IMR-90 (cell line): ENCODE results near the gene TPP2. TPM values are rescaled to one million over a fixed set of nuclear protein-coding genes. Genes with fewer than 3 reads are reported as not detected.

ENCODE experiments used
- ATAC-seq: fragments of 200-7000 bp; cut with Tn5 transposase; 2 replicates; pipeline ENCODE4 v1.9.1; 2020; ENCODE audit warnings: low read depth, mild to moderate bottlenecking, moderate library complexity
- BruUV-seq: library from RNA; stranded (reverse); fragments of 400-500 nt; replicated peaks from 2 replicates; lab custom pipeline; 2021; lab: Mats Ljungman, UMichigan
- CTCF ChIA-PET: fragments of 300-600 bp; formaldehyde crosslinking; extraction: SDS; loops from one replicate; lab custom pipeline; 2021; ENCODE audit warnings: antibody characterized with exemption; lab: Yijun Ruan, JAX
- POLR2A ChIA-PET: fragments of 300-600 bp; sonication (Branson Sonifier 250); formaldehyde crosslinking; loops from one replicate; lab custom pipeline; 2022; ENCODE audit warnings: antibody characterized with exemption; ENCODE audit not compliant: unreplicated experiment; lab: Charles Lee
- DNase-seq: peaks from one replicate; pipeline ENCODE4 v3.0.0; 2013
- H2AFZ ChIP-seq: replicated peaks from 2 replicates; pipeline ENCODE3; 2013; ENCODE audit warnings: low read length, mild to moderate bottlenecking; ENCODE audit not compliant: poor library complexity
- H2AK5ac ChIP-seq: 2 replicates; pipeline ENCODE4 v1.6.1; 2013; ENCODE audit warnings: low read depth, low read length, inconsistent platforms
- H2AK9ac ChIP-seq: replicated peaks from 2 replicates; pipeline ENCODE3; 2013; ENCODE audit warnings: mild to moderate bottlenecking, low read depth, low read length, moderate library complexity; ENCODE audit not compliant: poor library complexity
- H2BK120ac ChIP-seq: 2 replicates; pipeline ENCODE4 v1.6.1; 2013; ENCODE audit warnings: low read depth, low read length, inconsistent platforms
- H2BK15ac ChIP-seq: 3 replicates; pipeline ENCODE4 v1.6.1; 2013; ENCODE audit warnings: low read depth, low read length, inconsistent platforms
- H2BK20ac ChIP-seq: 2 replicates; pipeline ENCODE4 v1.6.1; 2013; ENCODE audit warnings: low read depth, mild to moderate bottlenecking, inconsistent platforms, low read length, moderate library complexity
- H2BK5ac ChIP-seq: 2 replicates; pipeline ENCODE4 v1.6.1; 2013; ENCODE audit warnings: mild to moderate bottlenecking, low read depth, low read length, inconsistent platforms; ENCODE audit not compliant: poor library complexity, severe bottlenecking
- H3K14ac ChIP-seq: replicated peaks from 2 replicates; pipeline ENCODE4 v1.6.1; 2013; ENCODE audit warnings: low read depth, low read length, inconsistent platforms
- H3K18ac ChIP-seq: 2 replicates; pipeline ENCODE4 v1.6.1; 2013; ENCODE audit warnings: low read depth, low read length, control low read depth
- H3K23ac ChIP-seq: 2 replicates; pipeline ENCODE4 v1.6.1; 2013; ENCODE audit warnings: low read depth, low read length, inconsistent platforms
- H3K27ac ChIP-seq: 2 replicates; pipeline ENCODE4 v1.5.1; 2013; ENCODE audit warnings: mild to moderate bottlenecking, control low read depth, low read length; ENCODE audit not compliant: insufficient read depth
- H3K27me3 ChIP-seq: 2 replicates; pipeline ENCODE4 v1.6.1; 2013; ENCODE audit warnings: low read length; ENCODE audit not compliant: control insufficient read depth, insufficient read depth
- H3K36me3 ChIP-seq: 2 replicates; pipeline ENCODE4 v1.6.1; 2013; ENCODE audit warnings: low read length, mixed read lengths; ENCODE audit not compliant: control insufficient read depth, insufficient read depth
- H3K4ac ChIP-seq: 2 replicates; pipeline ENCODE4 v1.6.1; 2013; ENCODE audit warnings: low read depth, low read length, inconsistent platforms
- H3K4me1 ChIP-seq: 2 replicates; pipeline ENCODE4 v1.6.1; 2013; ENCODE audit warnings: low read length, mixed read lengths; ENCODE audit not compliant: control insufficient read depth, insufficient read depth
- H3K4me2 ChIP-seq: 2 replicates; pipeline ENCODE4 v1.6.1; 2013; ENCODE audit warnings: low read depth, mild to moderate bottlenecking, control low read depth, low read length, moderate library complexity
- H3K4me3 ChIP-seq: 2 replicates; pipeline ENCODE4 v1.5.1; 2013; ENCODE audit warnings: low read depth, mild to moderate bottlenecking, control low read depth, low read length, moderate library complexity; ENCODE audit not compliant: insufficient read depth
- H3K56ac ChIP-seq: 2 replicates; pipeline ENCODE4 v1.6.1; 2013; ENCODE audit warnings: low read length, inconsistent platforms; ENCODE audit not compliant: insufficient read depth; ENCODE audit errors: extremely low read depth
- H3K79me1 ChIP-seq, 2 experiments: 2 replicates each; pipeline ENCODE4 v1.6.1; 2013; ENCODE audit warnings: low read length in 2 of 2, inconsistent platforms in 1 of 2, low read depth in 1 of 2
- H3K9ac ChIP-seq: 2 replicates; pipeline ENCODE4 v1.6.1; 2013; ENCODE audit warnings: low read depth, low read length, control low read depth
- H3K9me1 ChIP-seq: 2 replicates; pipeline ENCODE4 v1.6.1; 2013; ENCODE audit warnings: low read length, inconsistent platforms; ENCODE audit not compliant: insufficient read depth
- H3K9me3 ChIP-seq: 2 replicates; pipeline ENCODE4 v1.6.1; 2013; ENCODE audit warnings: low read length; ENCODE audit not compliant: control insufficient read depth, insufficient read depth
- H4K20me1 ChIP-seq: 2 replicates; pipeline ENCODE4 v1.6.1; 2013; ENCODE audit warnings: low read length, inconsistent platforms; ENCODE audit not compliant: insufficient read depth
- H4K5ac ChIP-seq: 2 replicates; pipeline ENCODE4 v1.6.1; 2013; ENCODE audit warnings: mild to moderate bottlenecking, low read depth, low read length, control low read depth
- H4K8ac ChIP-seq, 2 experiments: 2 replicates each; pipeline ENCODE4 v1.6.1; 2013; ENCODE audit warnings: low read depth in 2 of 2, low read length in 2 of 2, control low read depth in 1 of 2, inconsistent platforms in 1 of 2
- H4K91ac ChIP-seq: 2 replicates; pipeline ENCODE4 v1.6.1; 2013; ENCODE audit warnings: low read depth, low read length, inconsistent platforms; ENCODE audit not compliant: insufficient read depth
- CEBPB ChIP-seq: IDR thresholded peaks from 2 replicates; pipeline ENCODE4 v1.6.1; 2012; ENCODE audit warnings: low read depth, low read length, improper control_type of control experiment
- MAFK ChIP-seq: IDR thresholded peaks from 2 replicates; pipeline ENCODE4 v1.6.1; 2012; ENCODE audit warnings: low read depth, low read length, improper control_type of control experiment
- NFE2L2 ChIP-seq: fragments of 150-350 bp; IDR thresholded peaks from 2 replicates; pipeline ENCODE4 v1.6.1; 2016; ENCODE audit warnings: low read depth, mild to moderate bottlenecking, low read length
- RCOR1 ChIP-seq: IDR thresholded peaks from 2 replicates; pipeline ENCODE4 v1.6.1; 2012; ENCODE audit warnings: mild to moderate bottlenecking, low read length, improper control_type of control experiment; ENCODE audit not compliant: insufficient replicate concordance
- RFX5 ChIP-seq: IDR thresholded peaks from 2 replicates; pipeline ENCODE4 v1.8.0; 2012; ENCODE audit warnings: low read depth, mild to moderate bottlenecking, low read length, moderate library complexity
- WGBS, 2 experiments: methylation state at CpG; one replicate each; pipeline versions ENCODE4 v1.1.5 to v1.1.7; 2013; ENCODE audit warnings: missing lambda C conversion rate in 2 of 2; ENCODE audit not compliant: insufficient read length in 1 of 2; ENCODE audit errors: extremely low coverage in 2 of 2; 5-methylcytosine and 5-hydroxymethylcytosine counted together
- dilution Hi-C: fragments of 300-500 bp; cut with HindIII; formaldehyde crosslinking; loops from one replicate; pipeline ENCODE4 v1.14.3; 2018; ENCODE audit warnings: low sequenced_read_pairs; ENCODE audit not compliant: unreplicated experiment
- in situ Hi-C: fragments of 300-500 bp; cut with MboI; formaldehyde crosslinking; loops from 3 replicates; pipeline ENCODE4 v1.14.3; 2019; ENCODE audit warnings: low sequenced_read_pairs, inconsistent platforms, mixed read lengths
- intact Hi-C: fragments of 100-400 bp; cut with micrococcal nuclease; formaldehyde crosslinking; loops from 2 replicates; pipeline ENCODE4 v1.10.0; 2022
- polyA plus RNA-seq, 3 experiments: library from polyadenylated mRNA; depleted of rRNA; stranded (reverse); fragments of >200 nt; gene quantifications; 2 replicates each; pipeline ENCODE4 v1.2.3, GENCODE V29; 2012; ENCODE audit warnings: low replicate concordance in 1 of 3
- total RNA-seq: library from RNA; depleted of rRNA; stranded (reverse); fragments of >200 nt; gene quantifications from 2 replicates; pipeline ENCODE4 v1.2.3, GENCODE V29; 2012
- TF ChIP-seq, protein P1 (sequence below): fragments of 150-350 bp; IDR thresholded peaks from 2 replicates; pipeline ENCODE4 v1.6.1; 2016; ENCODE audit warnings: low read depth, mild to moderate bottlenecking, low read length, moderate library complexity, borderline replicate concordance

TPP2 gene
- total and polyA plus RNA-seq, 2 of the 4 experiments (the other 2 are of a cell fraction) = 27.6 to 52.9 TPM

- Histone ChIP-seq H3K4ac (no peak overlapping the region), H4K20me1 (no peaks in the 10 kb centered on the region; the same call in 1 of the 2 replicates), H3K9me1 (peaks cover 3% of the 10 kb centered on the region; the same call in 1 of the 2 replicates), H2BK20ac (no peak overlapping the region), H2AFZ (no peak overlapping the region), H4K91ac (no peak overlapping the region), H4K8ac (no peak overlapping the region), H3K4me2 (no peak overlapping the region), H3K4me3 (no peak overlapping the region), H3K4me1 (no peaks in the 10 kb centered on the region), H4K5ac (no peak overlapping the region), H3K14ac (no peak overlapping the region), H2BK120ac (no peak overlapping the region), H3K9ac (no peak overlapping the region), H3K27ac (no peak overlapping the region), H3K9me3 (no peaks in the 10 kb centered on the region), H2BK5ac (no peak overlapping the region), H3K23ac (no peak overlapping the region), H3K27me3 (no peaks in the 10 kb centered on the region), H3K79me1 (peaks cover 8 to 16% of the 10 kb centered on the region in 2 experiments), H3K56ac (no peak overlapping the region), H3K18ac (no peak overlapping the region), H2AK9ac (no peak overlapping the region), H2AK5ac (no peak overlapping the region), H2BK15ac (no peak overlapping the region), H3K36me3 (peaks cover 25% of the 10 kb centered on the region)
- DNase-seq (no peak), ATAC-seq (no peak)
- TF ChIP-seq RFX5 = no peak
- no peak for TF ChIP-seq CEBPB
- TF ChIP-seq MAFK = no peak
- no peak for TF ChIP-seq RCOR1
- TF ChIP-seq, protein P1, sequence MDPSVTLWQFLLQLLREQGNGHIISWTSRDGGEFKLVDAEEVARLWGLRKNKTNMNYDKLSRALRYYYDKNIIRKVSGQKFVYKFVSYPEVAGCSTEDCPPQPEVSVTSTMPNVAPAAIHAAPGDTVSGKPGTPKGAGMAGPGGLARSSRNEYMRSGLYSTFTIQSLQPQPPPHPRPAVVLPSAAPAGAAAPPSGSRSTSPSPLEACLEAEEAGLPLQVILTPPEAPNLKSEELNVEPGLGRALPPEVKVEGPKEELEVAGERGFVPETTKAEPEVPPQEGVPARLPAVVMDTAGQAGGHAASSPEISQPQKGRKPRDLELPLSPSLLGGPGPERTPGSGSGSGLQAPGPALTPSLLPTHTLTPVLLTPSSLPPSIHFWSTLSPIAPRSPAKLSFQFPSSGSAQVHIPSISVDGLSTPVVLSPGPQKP = no peak
- TF ChIP-seq NFE2L2 = no peak
- in situ Hi-C loops = no loop called here
- ChIA-PET POLR2A (no interaction called here), CTCF (no interaction called here)
- dilution Hi-C loops = no loop called here
- intact Hi-C loops = no loop called here
- BruUV-seq = no TSS peak
- 100% methylated on average over 1 of the region's 4 CpGs; no CpG with 5 or more reads in 1 of the 2 experiments for WGBS, 2 experiments
These were observed 31.8 kb downstream of the TPP2 start for GRCh38 chr13:102628559-102628958.
